SK-N-SH (cell line): Measurements from ENCODE around the gene AP1S3. TPM values are rescaled to one million over a fixed set of nuclear protein-coding genes. Genes with fewer than 3 reads are reported as not detected.

ENCODE experiments used
- CTCF ChIA-PET: fragments of 300-600, 350-600 bp; formaldehyde crosslinking; extraction: SDS; loops from one replicate; lab custom pipeline; 2021; lab: Yijun Ruan, JAX
- POLR2A ChIA-PET: fragments of 350-600 bp; sonication (Branson Sonifier 250); formaldehyde crosslinking; extraction: SDS; loops from one replicate; lab custom pipeline; 2020; ENCODE audit warnings: antibody characterized with exemption, inconsistent platforms; lab: Yijun Ruan, JAX
- DNase-seq: peaks from one replicate; pipeline ENCODE4 v3.0.0; 2012
- H2AFZ ChIP-seq: fragments of 200-600 bp; sonication (generic); 2 replicates; pipeline ENCODE4 v1.8.1; 2016; ENCODE audit warnings: antibody characterized with exemption, mild to moderate bottlenecking, low read depth
- H3F3A ChIP-seq: fragments of 200-600 bp; sonication (generic); replicated peaks from 2 replicates; pipeline ENCODE3; 2016; ENCODE audit warnings: antibody characterized with exemption, mild to moderate bottlenecking; ENCODE audit not compliant: insufficient read depth
- H3K27ac ChIP-seq, 2 experiments: fragments of 200-500 bp in 1 of 2; fragments of 200-600 bp in 1 of 2; sonication (Bioruptor generic) in 1 of 2; sonication (generic), shearing (Covaris generic) in 1 of 2; 2 replicates each; pipeline versions ENCODE4 v1.5.1 to v1.6.1; 2014 to 2016; ENCODE audit warnings: low read depth in 2 of 2, inconsistent platforms in 1 of 2, low read length in 1 of 2, mild to moderate bottlenecking in 1 of 2, mixed read lengths in 1 of 2
- H3K27me3 ChIP-seq: fragments of 200-600 bp; sonication (generic), shearing (Covaris generic); 2 replicates; pipeline ENCODE4 v1.6.1; 2016; ENCODE audit warnings: mixed run types; ENCODE audit not compliant: insufficient read depth
- H3K36me3 ChIP-seq, 2 experiments: fragments of 200-500 bp in 1 of 2; fragments of 200-600 bp in 1 of 2; sonication (Bioruptor generic) in 1 of 2; sonication (generic) in 1 of 2; replicated peaks in 1 of 2; 2 replicates each; pipeline versions ENCODE3 to v1.5.1; 2014 to 2016; ENCODE audit warnings: low read length in 1 of 2, mild to moderate bottlenecking in 1 of 2; ENCODE audit not compliant: insufficient read depth in 2 of 2, control insufficient read depth in 1 of 2
- H3K4me1 ChIP-seq, 2 experiments: fragments of 200-500 bp in 1 of 2; fragments of 200-600 bp in 1 of 2; sonication (Bioruptor generic) in 1 of 2; sonication (generic), shearing (Covaris generic) in 1 of 2; 2 replicates each; pipeline versions ENCODE4 v1.5.1 to v1.6.1; 2014 to 2016; ENCODE audit warnings: low read depth in 1 of 2, low read length in 1 of 2, mixed run types in 1 of 2; ENCODE audit not compliant: insufficient read depth in 2 of 2, control insufficient read depth in 1 of 2
- H3K4me2 ChIP-seq: fragments of 200-600 bp; sonication (generic), shearing (Covaris generic); 2 replicates; pipeline ENCODE4 v1.6.1; 2017; ENCODE audit warnings: mixed run types
- H3K4me3 ChIP-seq, 2 experiments: fragments of 200-500 bp in 1 of 2; fragments of 200-600 bp in 1 of 2; sonication (Bioruptor generic) in 1 of 2; sonication (generic), shearing (Covaris generic) in 1 of 2; 2 replicates each; pipeline versions ENCODE4 v1.5.1 to v1.8.1; 2014 to 2016; ENCODE audit warnings: low read depth in 2 of 2, inconsistent platforms in 1 of 2, low read length in 1 of 2, mild to moderate bottlenecking in 1 of 2, mixed read lengths in 1 of 2, moderate library complexity in 1 of 2
- H3K79me2 ChIP-seq: fragments of 200-600 bp; sonication (generic); 2 replicates; pipeline ENCODE4 v1.8.1; 2017; ENCODE audit warnings: mild to moderate bottlenecking; ENCODE audit not compliant: insufficient read depth
- H3K9ac ChIP-seq: fragments of 200-600 bp; sonication (generic); 2 replicates; pipeline ENCODE4 v1.6.1; 2017; ENCODE audit warnings: mixed run types
- H3K9me2 ChIP-seq: fragments of 200-600 bp; sonication (generic); 2 replicates; pipeline ENCODE4 v1.6.1; 2017; ENCODE audit warnings: mixed run types
- H3K9me3 ChIP-seq: fragments of 200-600 bp; sonication (generic); 2 replicates; pipeline ENCODE4 v1.6.1; 2017; ENCODE audit warnings: mixed run types, mild to moderate bottlenecking, moderate library complexity
- H4K20me1 ChIP-seq: fragments of 200-600 bp; sonication (generic); 2 replicates; pipeline ENCODE4 v1.6.1; 2017; ENCODE audit warnings: mild to moderate bottlenecking, mixed run types; ENCODE audit not compliant: insufficient read depth
- CHD2 ChIP-seq: fragments of 150-350 bp; IDR thresholded peaks from 2 replicates; pipeline ENCODE4 v1.6.1; 2018; ENCODE audit warnings: low read length; ENCODE audit not compliant: partially characterized antibody
- EP300 ChIP-seq, 2 experiments: IDR thresholded peaks; 2 replicates each; pipeline versions ENCODE4 v1.4.0 to v1.6.1; 2012; ENCODE audit warnings: borderline replicate concordance in 1 of 2, low read depth in 1 of 2, low read length in 1 of 2
- FOSL2 ChIP-seq: IDR thresholded peaks from 2 replicates; pipeline ENCODE4 v1.4.0; 2012; ENCODE audit warnings: low read depth, mild to moderate bottlenecking, moderate library complexity, borderline replicate concordance
- FOXJ3 ChIP-seq: sonication (generic); formaldehyde crosslinking; IDR thresholded peaks from 2 replicates; pipeline ENCODE4 v1.5.1; 2020; ENCODE audit warnings: mild to moderate bottlenecking, missing genetic modification reagents
- FOXM1 ChIP-seq: IDR thresholded peaks from 2 replicates; pipeline ENCODE4 v1.4.0; 2012; ENCODE audit warnings: low read depth, mild to moderate bottlenecking
- RCOR1 ChIP-seq: fragments of 150-350 bp; IDR thresholded peaks from 2 replicates; pipeline ENCODE4 v1.6.1; 2017; ENCODE audit warnings: antibody characterized with exemption, low read length
- TEAD4 ChIP-seq: IDR thresholded peaks from 2 replicates; pipeline ENCODE4 v1.4.0; 2012; ENCODE audit warnings: mild to moderate bottlenecking, borderline replicate concordance; ENCODE audit not compliant: insufficient read depth
- YY1 ChIP-seq: IDR thresholded peaks from 2 replicates; pipeline ENCODE4 v1.4.0; 2012; ENCODE audit warnings: low read depth, mild to moderate bottlenecking
- WGBS: methylation state at CpG from one replicate; pipeline ENCODE4 v1.1.6; 2017; ENCODE audit warnings: low lambda C conversion rate; 5-methylcytosine and 5-hydroxymethylcytosine counted together
- polyA plus RNA-seq, 3 experiments: library from polyadenylated mRNA; depleted of rRNA; stranded (reverse); fragments of >200 nt; gene quantifications; 2 replicates each; pipeline ENCODE4 v1.2.3, GENCODE V29; 2012
- TF ChIP-seq, protein P1 (sequence below): IDR thresholded peaks from 2 replicates; pipeline ENCODE4; 2012
- TF ChIP-seq, protein P2 (sequence below): IDR thresholded peaks from 2 replicates; pipeline ENCODE4 v1.4.0; 2012; ENCODE audit warnings: low read depth, borderline replicate concordance

Gene AP1S3
- polyA plus RNA-seq, 1 of the 3 experiments (the other 2 are of a cell fraction): 4.8 TPM

DNA sequence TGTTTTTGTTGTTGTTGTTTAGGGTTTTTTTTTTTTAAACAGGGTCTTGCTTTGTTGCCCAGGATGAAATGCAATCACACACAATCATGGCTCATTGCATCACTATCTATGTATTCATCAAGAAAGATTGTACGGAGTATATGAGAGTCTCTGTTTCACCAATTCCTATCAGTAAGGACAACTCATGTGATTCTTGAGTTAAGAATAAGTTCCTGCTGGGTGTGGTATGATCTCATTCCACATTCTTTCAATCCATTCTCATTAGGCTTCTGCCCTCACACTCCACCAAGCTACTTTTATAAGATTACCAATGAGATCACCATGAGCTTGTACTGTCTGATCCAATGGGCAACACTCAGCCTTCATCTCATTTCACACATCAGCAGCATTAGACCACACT, 9.1 kb upstream of the AP1S3 start (continued):
- no peak for TF ChIP-seq FOXJ3 (CRISPR knock-in tag)
- TF ChIP-seq TEAD4: peak; percentile 44; the same call in 1 of the 2 replicates
- no peak for TF ChIP-seq EP300 (IDR thresholded peaks at IDR 0.05; ENCODE audit: borderline replicate concordance in 1 of 2, low read depth in 1 of 2, low read length in 1 of 2)
- TF ChIP-seq, protein P1, sequence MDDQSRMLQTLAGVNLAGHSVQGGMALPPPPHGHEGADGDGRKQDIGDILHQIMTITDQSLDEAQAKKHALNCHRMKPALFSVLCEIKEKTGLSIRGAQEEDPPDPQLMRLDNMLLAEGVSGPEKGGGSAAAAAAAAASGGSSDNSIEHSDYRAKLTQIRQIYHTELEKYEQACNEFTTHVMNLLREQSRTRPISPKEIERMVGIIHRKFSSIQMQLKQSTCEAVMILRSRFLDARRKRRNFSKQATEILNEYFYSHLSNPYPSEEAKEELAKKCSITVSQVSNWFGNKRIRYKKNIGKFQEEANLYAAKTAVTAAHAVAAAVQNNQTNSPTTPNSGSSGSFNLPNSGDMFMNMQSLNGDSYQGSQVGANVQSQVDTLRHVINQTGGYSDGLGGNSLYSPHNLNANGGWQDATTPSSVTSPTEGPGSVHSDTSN: peak; percentile 81
- TF ChIP-seq RCOR1: no peak
- no peak for TF ChIP-seq YY1
- no peak for TF ChIP-seq CHD2
- no peak for TF ChIP-seq FOXM1

DNA sequence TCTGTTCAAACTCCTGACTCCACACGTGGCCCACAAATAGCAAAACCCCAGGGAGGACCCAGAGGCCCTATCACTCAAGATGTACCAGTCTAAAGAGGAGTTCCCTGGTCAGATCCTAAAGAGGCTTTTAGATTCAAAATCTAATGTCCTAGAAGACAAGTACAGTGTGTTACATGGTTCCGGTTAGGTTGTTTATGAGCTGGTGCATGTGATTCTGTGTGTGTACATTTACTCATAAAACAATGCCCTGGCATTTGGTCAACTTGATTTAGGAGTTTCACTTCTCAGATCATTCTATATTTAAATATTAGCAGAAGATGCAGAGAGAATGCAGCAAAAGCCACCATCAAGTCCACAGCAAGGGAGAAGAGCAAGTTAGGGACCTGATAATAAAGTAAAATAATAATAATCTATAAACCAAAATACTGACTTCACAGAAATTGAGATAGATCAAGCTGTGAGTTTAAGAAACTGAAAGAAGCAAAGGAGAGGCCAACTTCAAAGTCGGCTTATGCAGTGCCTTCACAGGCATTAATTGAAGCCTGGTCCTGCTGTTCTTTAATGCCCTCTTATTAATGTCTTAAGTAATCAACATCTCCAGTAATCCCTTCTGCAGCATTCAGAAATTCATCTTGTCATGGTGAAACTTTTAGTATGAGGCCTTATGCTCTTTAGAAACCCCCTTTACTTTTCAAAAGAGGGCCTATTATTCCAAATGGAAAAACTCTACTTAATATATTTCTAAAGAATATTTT, 4.2 kb upstream of the AP1S3 start:
- Histone ChIP-seq H3K4me1 (peaks cover 0 to 2% of the 10 kb centered on the region in 2 experiments; a peak in 1 of 4 replicates), H3K4me2 (no peak overlapping the region), H3K27me3 (no peaks in the 10 kb centered on the region), H3K27ac (no peak overlapping the region), H3K4me3 (no peak overlapping the region), H2AFZ (no peak overlapping the region), H3K9ac (no peak overlapping the region), H3K79me2 (no peaks in the 10 kb centered on the region), H3K9me3 (no peaks in the 10 kb centered on the region), H3F3A (peaks cover 3% of the 10 kb centered on the region)
- ChIA-PET POLR2A (no interaction called here), CTCF (no interaction called here)
- DNase-seq: no peak
- WGBS: 88% methylated on average over 3 of the region's 3 CpGs
- TF ChIP-seq, protein P2, sequence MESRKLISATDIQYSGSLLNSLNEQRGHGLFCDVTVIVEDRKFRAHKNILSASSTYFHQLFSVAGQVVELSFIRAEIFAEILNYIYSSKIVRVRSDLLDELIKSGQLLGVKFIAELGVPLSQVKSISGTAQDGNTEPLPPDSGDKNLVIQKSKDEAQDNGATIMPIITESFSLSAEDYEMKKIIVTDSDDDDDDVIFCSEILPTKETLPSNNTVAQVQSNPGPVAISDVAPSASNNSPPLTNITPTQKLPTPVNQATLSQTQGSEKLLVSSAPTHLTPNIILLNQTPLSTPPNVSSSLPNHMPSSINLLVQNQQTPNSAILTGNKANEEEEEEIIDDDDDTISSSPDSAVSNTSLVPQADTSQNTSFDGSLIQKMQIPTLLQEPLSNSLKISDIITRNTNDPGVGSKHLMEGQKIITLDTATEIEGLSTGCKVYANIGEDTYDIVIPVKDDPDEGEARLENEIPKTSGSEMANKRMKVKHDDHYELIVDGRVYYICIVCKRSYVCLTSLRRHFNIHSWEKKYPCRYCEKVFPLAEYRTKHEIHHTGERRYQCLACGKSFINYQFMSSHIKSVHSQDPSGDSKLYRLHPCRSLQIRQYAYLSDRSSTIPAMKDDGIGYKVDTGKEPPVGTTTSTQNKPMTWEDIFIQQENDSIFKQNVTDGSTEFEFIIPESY: no peak
- TF ChIP-seq, all 33 proteins: peak for 0
- H3K36me3 ChIP-seq: no peaks in the 10 kb centered on the region
- H3K9me2 ChIP-seq: no peaks in the 10 kb centered on the region
- H4K20me1 ChIP-seq: no peaks in the 10 kb centered on the region

DNA sequence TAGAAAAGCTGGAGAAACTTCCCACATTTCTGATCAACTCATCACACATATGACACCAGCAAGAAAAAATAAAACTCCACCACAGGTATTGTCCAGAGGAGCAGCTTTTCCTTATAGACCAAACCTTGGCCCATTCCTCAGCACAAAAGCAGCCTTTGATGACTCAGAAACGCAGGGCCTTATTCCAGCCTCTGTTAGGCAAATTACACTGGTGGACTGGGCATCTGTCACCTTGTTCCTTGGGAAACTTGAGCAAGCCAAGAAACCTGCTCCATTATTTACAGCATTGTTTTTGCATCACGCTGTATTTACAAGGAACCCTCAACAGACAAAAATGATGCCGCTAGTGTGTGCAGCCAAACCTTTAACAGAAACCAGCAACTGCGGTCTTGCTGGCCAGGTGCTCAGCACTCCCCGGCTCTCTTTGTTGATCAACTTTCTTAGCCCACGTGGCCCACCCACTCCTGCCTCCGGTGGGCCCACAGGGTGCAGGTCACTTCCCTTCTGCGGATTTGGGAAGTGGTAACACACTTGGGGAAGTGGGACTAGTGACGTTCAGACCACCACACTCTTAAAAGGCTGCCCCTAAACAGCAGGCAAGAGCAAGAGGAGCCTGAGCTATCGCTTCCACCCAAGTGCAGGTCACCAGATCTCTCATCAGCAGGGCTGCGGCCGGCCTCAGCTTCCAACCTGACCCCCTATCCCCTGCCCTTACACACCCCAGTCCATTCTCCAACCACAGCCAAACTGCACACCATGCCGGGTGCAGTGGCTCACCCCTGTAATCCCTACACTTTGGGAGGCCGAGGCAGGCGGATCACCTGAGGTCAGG, 1.5 kb downstream of the AP1S3 start:
- H3K27ac ChIP-seq: no peak overlapping the region
- H3K79me2 ChIP-seq: peaks cover 15% of the 10 kb centered on the region; the same call in 1 of the 2 replicates
- H2AFZ ChIP-seq: no peak overlapping the region
- no peaks in the 10 kb centered on the region for H3K9me2 ChIP-seq
- peak overlapping the region; percentile 98 for H3K4me2 ChIP-seq
- CTCF ChIA-PET: interaction anchor here (1.0 kb wide), 1 partner anchor 14 kb away, joined by 3 read pairs; no protein-coding TSS in a partner anchor
- POLR2A ChIA-PET: no interaction called here
- peak overlapping the region in 1 of 2 experiments; percentile 89; a peak in 1 of 4 replicates for H3K4me3 ChIP-seq
- no peak for DNase-seq
- no peaks in the 10 kb centered on the region for H3K9me3 ChIP-seq
- peaks cover 3% of the 10 kb centered on the region for H3F3A ChIP-seq
- no peak for TF ChIP-seq EP300 (IDR thresholded peaks at IDR 0.05; ENCODE audit: borderline replicate concordance in 1 of 2, low read depth in 1 of 2, low read length in 1 of 2)
- peak; percentile 18; the same call in 1 of the 2 replicates for TF ChIP-seq FOSL2
- TF ChIP-seq, all 33 proteins: peak for 1
- no peaks in the 10 kb centered on the region for H3K27me3 ChIP-seq
- WGBS: 90% methylated on average over 14 of the region's 15 CpGs
- no peak overlapping the region for H3K9ac ChIP-seq
- no peaks in the 10 kb centered on the region for H4K20me1 ChIP-seq
- peaks cover 0 to 3% of the 10 kb centered on the region in 2 experiments; a peak in 2 of 4 replicates for H3K4me1 ChIP-seq
- H3K36me3 ChIP-seq: peaks cover 0 to 3% of the 10 kb centered on the region in 2 experiments
